Measurements from ENCODE around the gene TXNL4A. TPM values are rescaled to one million over a fixed set of nuclear protein-coding genes. Genes with fewer than 3 reads are reported as not detected.
A peak's percentile ranks its signal among the peaks of the same experiment; 100 is the strongest.
"Not testable (repeated sequence)": the region's sequence is repeated elsewhere in the genome, so short reads cannot be mapped to it uniquely, and the experiment has no call there.

Gene TXNL4A
- total RNA-seq (2014; rRNA removed; shearing (Covaris generic)) = 91.5 and 160 TPM in 2 replicates

- peak; percentile 91 for DNase-seq (ENCODE audit: low read depth)
Observed at GRCh38 chr18:79988451-79989194, at the start of gene TXNL4A. Gene TXNL4A, minus strand, starts transcription at chr18:79988563. Its CDS starts 171 bp downstream, at chr18:79988392.

DNA sequence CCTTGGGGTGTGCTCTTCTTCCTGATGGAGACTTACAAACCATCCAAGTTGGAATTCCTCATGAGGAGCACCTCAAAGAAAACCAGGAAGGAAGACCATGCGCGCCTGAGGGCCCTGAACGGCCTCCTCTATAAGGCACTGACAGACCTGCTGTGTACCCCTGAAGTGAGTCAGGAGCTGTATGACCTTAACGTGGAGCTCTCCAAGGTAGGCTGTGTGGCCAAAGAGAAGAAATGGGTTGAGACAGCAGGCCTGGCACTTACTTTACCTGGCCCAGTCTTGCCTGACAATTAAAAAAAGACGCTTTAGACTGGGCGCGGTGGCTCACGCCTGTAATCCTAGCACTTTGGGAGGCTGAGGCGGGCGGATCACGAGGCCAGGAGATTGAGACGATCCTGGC lies 48.9 kb upstream of the TXNL4A start:
- DNase-seq (ENCODE audit: low read depth) = no peak

- no peak for DNase-seq (ENCODE audit: low read depth)
Observed at GRCh38 chr18:80035997-80036396, 47.6 kb upstream of the TXNL4A start.

DNA sequence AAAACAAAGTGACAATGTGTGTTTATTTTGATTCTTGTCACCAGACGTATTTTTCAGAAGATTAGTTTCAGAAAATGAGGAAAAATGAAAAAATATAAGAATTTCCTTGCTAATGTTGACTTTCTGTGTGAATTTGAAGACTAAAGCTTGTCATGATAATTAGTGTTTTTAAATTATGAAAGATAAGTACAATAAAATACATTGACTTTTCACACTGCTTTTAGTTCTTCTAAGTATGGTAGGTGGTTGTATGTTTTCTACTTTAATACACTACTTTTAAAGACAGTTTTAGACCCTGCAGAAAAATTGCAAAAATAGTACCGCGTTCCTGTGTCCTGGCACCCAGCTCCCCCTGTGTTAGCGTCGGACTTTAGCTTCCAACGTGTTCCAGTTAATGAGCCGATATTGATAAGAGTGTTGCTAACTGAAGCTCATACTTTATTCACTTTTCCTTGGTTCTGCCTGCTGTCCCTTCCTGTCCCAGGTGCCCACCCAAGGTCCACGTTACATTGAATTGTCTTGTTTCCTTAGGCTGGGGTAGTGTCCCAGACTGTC lies 46.6 kb upstream of the TXNL4A start:
- no peak for DNase-seq (ENCODE audit: low read depth)

GRCh38 chr18:80034068-80034851 lies 45.9 kb upstream of the TXNL4A start, which contains the start of gene RBFA:
Gene RBFA, plus strand, starts transcription at chr18:80034434. Its CDS starts 62 bp downstream, at chr18:80034496.
- peak; percentile 99 for DNase-seq (ENCODE audit: low read depth)

GRCh38 chr18:80033181-80034067 lies 45.1 kb upstream of the TXNL4A start:
- DNase-seq (ENCODE audit: low read depth) = no peak

GRCh38 chr18:80029690-80030089 lies 41.3 kb upstream of the TXNL4A start:
- no peak for DNase-seq (ENCODE audit: low read depth)

- not testable (repeated sequence) for DNase-seq (ENCODE audit: low read depth)
Observed at GRCh38 chr18:80027719-80028118, 39.4 kb upstream of the TXNL4A start.

DNA sequence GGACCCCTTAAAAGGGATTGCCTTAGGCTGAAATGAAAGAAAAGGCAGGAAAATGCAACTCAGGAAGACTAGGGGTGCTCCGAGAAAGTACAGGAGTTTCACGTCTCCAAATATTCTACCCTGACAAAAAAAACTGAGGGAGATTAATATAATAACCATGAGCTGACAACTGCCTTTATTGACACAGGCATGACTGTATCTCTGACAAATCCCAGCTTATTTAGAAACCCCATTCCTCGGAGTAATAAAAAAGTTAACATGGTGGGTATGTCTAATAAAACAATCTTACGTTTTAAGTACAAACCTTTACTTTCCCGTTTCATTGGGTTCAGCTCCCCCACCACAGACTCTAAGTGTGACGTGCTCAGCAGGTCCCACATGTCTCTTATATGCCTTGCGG lies 38.0 kb upstream of the TXNL4A start:
- no peak for DNase-seq (ENCODE audit: low read depth)

GRCh38 chr18:80023173-80023572 lies 34.8 kb upstream of the TXNL4A start:
- DNase-seq (ENCODE audit: low read depth) = no peak

DNA sequence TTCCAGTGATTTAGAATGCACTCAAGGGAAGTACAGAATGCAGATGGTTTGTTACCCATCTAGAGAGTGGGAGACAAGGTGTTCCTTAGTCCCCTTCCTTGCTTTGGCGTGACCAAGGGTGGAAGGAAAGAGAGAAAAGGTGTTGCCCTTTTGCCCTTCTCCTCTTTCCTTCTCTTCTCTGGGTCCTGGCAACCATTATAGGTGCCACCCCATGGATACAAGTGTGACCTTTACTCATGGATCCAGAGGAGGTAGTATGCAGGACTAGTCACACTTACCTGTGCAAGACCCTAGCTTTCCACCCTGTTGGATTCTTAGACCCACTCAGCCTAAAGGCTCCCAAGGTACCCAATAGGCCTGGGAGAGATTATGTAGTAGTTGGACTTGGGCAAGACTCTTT lies 34.2 kb upstream of the TXNL4A start:
- no peak for DNase-seq (ENCODE audit: low read depth)

- DNase-seq (ENCODE audit: low read depth) = no peak
Observed at GRCh38 chr18:80012714-80013113, 24.4 kb upstream of the TXNL4A start.

- DNase-seq (ENCODE audit: low read depth) = not testable (repeated sequence)
Observed at GRCh38 chr18:80011496-80012137, 23.3 kb upstream of the TXNL4A start.

DNA sequence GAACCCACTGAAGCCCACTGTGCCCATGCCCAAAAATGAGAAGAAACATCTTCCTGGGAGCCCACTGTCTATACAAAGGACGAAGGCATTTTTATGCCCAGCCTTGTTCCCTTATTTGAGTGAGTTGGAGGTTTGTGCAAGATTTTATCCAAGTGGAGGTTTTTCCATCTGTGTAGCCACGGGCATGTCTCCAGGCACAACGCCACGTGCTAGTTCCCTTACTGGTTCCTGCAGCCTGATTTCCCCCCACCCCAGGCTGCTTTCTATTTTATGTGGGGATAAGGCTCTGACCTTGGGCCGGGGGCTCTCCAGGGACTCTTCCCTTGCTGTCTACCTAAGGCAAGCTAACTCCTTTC lies 22.2 kb upstream of the TXNL4A start:
- no peak for DNase-seq (ENCODE audit: low read depth)

GRCh38 chr18:80009661-80010550 lies 21.5 kb upstream of the TXNL4A start:
- DNase-seq (ENCODE audit: low read depth) = peak; percentile 81

GRCh38 chr18:80006724-80007123 lies 18.4 kb upstream of the TXNL4A start:
- no peak for DNase-seq (ENCODE audit: low read depth)

DNA sequence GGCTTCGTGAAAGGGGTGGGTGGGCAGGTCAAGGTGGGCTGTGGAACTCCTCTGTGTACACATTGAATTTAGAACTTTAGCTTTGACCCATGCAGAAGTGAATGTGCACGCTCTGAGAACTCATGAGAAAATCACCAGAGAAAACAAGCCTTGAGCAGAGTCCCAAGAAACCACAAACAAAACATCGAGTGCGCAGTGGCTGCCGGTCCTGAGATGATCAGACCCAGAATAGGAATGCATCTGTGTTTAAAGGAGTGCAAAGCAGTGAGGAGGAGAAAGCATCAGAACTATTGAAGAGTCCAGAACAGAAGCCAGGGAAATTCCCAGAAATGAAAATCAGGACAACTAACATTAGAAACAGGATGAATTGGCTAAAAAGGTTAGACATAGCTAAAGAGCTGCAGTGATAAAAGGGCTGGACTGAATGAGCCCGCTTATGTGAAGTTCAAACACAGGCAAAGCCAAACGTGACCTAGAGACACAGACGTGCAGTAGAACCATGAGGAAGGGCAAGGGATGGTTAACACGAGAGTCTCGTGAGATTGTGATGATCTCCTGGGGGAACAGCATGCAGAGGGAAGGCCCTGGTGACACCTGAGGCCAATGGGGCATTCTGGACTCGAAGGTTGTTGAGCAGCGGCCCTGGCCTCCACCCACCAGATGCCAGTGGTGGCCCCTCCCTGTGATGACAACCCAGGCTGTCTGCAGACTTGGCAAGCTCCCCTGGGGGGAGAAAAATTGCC lies 16.4 kb upstream of the TXNL4A start:
- no peak for DNase-seq (ENCODE audit: low read depth)

DNA sequence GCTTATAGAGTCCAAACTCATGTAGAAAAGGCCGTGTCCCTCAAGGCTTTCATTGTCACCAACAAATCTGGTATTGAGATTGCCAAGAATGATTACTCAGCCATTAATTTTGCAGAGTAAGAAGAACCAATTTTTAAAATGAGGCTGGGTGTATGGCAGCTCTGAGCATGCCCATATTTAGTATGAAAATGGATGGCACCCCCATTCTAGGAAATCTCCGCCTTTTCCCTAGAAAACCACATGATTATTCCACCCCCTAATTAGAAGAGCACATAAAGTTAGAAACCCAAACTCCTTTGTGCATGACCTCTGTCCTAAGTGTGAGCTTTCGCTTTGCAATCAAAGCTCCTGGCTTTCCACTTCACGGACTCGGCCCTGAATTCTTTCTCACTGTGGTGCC lies 14.1 kb upstream of the TXNL4A start:
- DNase-seq (ENCODE audit: low read depth) = no peak

DNA sequence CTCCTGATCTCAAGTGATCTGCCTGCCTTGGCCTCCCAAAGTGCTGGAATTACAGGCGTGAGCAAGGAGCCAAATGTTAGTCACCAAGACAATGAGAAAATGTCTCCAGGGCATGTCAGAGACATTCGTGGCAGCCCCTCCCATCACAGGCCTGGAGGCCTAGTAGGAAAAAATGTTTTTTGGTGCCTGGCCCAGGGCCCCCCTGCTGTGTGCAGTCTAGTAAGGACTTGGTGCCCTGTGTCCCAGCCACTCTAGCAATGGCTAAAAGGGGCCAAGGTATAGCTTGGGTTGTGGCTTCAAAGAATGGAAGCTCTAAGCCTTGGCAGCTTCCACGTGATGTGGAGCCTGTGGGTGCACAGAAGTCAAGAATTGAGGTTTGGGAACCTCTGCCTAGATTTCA lies 12.5 kb upstream of the TXNL4A start:
- no peak for DNase-seq (ENCODE audit: low read depth)

All from Daoy (cell line).